ENCODE data around the gene CMYA5.
"Not testable (repeated sequence)": the region's sequence is repeated elsewhere in the genome, so short reads cannot be mapped to it uniquely, and the experiment has no call there.

The CMYA5 gene

DNA sequence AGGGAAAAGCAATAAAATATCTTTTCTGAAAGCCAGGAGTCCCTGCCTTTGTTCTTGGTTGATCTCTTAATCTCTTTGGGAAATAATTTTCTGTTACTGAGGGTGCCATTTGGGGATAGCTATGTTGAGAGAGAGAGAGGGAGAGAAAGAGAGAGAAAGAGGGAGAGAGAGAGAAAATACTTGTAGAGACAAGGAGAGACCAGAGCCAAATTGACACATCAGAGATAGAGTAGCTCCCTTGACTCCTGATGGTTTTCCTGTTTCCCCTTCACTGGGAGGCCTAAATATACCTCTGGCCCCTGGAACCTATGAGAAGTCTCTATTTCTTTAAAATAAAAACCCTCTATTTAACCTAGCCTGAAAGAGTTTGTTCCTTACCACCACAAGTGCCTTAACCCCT lies 14.9 kb downstream of the CMYA5 start:
- DNase-seq: no peak

DNA sequence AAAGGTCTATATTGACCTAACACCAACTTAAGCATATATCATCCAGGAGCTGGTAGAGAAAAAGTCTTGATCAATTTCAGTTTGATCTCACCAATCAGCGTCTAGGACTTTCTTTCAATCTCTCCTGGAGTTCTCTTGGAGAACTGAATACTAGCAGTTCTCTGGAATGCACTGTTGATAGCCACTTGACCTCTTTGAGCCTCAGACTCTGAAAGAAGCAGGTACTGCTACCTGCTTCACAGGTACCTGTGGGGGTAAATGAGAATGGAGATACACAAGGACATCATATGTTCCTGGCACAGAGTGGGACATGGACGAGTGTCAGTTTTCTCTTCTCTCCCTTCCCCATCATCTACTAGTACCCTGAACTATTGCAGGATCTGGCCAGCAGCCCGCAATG lies 16.0 kb downstream of the CMYA5 start:
- no peak for DNase-seq

DNA sequence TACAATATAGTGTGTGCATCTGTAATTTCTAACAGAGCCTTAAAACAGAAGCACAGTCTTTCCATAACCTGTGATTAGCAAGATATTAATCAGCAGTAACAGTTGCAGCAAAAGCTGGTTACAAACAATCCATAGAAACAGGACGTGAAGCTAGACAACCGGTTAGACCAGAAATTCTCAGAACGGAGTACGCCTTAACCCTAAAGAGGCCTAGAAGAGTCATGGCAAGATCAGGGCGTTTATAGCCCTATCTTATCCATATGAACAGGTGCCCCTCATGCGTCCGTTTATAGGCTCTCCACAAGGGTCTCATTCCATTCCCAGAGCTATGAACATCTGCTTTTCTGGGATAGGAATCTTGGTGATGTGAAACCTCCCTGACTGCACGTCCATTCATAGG lies 16.7 kb downstream of the CMYA5 start:
- not testable (repeated sequence) for DNase-seq

DNA sequence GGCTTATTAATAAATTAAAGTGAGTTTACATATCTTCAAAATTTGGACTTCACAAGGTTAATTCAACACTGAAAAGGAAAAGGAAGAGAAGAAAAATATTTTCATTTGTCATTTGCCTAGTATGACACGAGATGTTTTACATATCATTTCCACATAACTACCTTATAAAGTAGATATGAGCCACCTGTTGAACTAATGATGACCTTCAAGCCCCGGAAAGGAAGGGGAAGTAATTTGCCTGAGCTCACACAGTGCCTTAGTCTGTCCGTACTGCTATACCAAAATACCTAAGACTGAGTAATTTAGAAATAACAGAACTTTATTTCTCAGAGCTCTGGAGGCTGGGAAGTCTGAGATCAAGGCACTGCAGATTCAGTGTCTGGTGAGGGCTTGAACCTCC lies 17.9 kb downstream of the CMYA5 start:
- no peak for DNase-seq

DNA sequence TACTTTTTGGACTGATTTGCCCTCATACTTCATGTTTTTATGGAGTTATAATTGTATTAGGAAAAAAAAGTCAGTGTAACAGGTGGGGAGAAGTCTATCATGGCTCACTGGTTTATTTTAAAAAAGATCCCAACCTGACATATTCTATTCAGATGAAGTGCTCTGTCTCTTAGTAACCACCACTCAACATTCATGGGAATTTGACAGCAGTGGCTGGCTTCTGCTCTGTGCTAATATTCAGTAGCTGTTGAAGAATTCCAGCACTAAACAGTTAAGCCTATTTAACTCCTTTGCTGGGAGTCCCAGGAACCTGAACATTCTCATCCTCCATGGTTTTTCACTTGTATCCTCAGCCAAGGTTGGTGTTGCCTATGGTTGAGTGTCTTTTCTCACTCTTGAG lies 23.1 kb downstream of the CMYA5 start:
- no peak for DNase-seq

DNA sequence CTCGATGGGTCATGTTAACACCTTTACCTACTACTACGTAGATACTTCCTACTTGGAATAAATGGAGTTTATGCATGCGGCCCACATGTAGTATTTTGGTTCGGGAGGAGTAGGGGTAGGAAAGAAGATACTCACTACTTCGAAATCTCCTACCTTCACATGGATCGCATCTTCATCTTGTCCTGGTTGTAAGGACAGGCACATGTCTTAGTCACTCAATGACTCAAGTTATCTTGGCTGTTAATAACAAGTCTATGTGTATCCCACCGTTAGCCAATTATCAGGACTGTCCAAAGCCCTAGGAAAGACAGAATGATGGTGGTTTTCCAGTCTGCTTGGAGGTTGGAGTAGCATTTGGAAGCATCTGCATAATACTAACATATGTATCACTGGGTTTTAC lies 24.1 kb downstream of the CMYA5 start:
- no peak for DNase-seq

DNA sequence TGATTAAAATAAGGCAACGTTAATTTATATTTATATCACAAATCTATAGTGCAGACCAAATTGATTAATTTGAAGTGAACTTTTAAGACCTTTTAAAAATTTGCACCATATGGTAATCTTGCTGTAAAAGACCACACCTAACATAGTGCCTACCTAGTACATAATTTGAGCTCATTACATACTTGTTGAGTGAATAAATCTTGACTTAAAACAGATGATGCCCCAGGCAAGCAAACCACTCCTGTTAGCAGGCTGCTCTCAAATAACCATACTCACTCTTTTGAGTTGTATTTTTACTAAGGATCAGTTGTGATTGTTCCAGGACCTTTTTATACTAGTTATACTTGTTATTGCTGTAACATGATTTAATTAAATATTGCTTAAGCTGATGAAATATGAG lies 27.2 kb downstream of the CMYA5 start:
- no peak for DNase-seq

DNA sequence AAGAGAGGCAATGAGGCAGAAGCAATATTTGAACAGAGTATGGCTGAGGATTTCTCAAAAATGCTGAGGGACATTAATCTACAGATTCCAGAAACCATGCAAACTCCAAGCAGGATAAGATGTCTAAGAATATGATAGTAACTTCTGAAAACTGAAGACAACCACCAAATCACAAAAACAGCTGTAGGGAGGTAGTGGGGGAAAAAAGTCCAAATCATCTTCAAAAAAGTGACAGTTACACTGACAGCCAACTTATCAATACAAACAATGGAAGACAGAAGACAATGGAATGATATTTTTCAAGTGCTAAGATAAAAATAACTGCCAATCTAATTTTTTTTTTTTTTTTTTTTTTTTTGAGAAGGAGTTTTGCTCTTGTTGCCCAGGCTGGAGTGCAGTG lies 30.5 kb downstream of the CMYA5 start:
- no peak for DNase-seq

DNA sequence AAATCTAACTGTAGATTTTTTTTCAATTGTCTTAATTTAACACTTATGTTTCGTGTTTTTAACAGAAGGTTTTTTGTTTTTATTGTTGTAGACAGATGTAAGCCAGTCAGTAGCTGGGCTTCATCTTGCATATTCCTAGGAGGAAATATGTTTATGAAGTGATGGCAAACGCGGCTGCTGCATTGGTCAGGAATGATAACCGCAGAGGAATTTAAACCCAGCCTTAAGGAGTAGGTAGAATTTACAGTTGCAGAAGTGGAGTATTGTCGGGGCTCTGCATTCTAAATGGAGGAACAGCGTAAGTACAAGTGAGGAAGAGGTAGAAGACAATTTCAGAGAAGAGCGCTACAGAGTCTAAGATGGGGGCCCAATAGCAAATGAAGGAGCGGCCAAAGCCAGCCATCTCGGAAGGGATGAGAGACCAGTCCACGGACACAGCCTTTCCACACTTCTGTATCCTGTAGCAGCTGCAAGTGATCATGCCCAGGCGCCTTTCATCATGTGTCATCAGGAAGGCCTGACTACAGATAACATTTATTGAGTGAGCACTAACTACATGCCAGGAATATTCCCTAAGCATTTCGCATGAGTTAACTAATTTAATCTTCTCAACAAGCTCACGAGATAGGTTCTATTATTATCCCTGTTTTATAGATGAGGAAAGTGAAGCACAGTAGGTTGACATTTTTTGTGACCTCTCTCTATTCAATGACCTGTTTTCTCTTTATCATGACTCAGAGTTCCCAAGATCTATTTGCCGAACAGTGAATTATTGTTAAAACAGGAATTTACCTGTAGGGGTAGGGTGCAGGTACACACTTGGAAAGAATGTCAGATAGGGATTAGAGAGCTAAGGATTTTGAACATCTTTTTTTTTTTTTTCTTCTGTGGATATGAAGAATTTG lies 38.1 kb downstream of the CMYA5 start:
- DNase-seq: no peak

DNA sequence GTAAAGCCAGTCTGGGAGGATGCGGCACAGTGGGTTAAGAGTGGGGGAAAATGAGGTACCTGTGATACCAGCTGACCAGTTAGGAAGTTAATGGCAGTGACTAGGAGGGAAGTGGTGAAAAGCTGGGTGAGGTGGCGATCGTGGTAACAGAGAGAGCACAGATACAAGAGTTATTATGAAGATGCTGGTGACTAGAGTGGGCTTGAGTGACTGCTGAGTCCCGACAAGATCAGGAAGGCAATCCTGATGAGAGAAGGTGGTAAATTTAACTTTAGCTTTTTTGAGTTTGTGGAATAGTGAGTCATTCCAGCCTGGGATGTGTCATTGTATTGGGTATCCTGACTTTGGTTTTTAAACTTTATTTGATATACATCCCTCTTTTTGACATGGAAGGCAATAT lies 38.8 kb downstream of the CMYA5 start:
- no peak for DNase-seq

DNA sequence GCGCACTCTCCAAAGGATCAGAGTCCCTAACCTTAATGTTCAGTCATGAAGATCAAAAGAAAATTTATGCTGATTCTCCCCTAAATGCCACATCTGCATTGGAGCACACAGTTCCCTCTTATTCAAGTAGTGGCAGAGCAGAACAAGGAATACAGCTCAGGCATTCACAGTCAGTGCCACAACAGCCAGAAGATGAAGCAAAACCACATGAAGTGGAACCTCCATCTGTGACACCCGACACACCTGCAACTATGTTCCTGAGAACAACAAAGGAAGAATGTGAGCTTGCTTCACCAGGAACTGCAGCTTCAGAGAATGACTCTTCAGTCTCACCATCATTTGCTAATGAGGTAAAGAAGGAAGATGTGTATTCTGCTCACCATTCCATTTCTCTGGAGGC lies 40.0 kb downstream of the CMYA5 start:
- DNase-seq: no peak

DNA sequence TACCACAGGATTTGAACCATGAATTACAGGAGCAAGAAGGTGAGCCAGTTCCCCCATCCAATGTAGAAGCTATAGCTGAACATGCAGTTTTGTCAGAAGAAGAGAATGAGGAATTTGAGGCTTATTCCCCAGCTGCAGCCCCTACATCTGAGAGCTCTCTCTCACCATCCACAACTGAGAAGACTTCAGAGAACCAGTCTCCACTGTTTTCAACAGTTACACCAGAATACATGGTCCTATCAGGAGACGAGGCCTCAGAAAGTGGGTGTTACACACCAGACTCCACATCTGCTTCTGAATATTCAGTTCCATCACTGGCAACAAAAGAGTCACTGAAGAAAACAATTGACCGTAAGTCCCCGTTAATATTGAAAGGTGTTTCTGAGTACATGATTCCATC lies 40.9 kb downstream of the CMYA5 start:
- DNase-seq: no peak

DNA sequence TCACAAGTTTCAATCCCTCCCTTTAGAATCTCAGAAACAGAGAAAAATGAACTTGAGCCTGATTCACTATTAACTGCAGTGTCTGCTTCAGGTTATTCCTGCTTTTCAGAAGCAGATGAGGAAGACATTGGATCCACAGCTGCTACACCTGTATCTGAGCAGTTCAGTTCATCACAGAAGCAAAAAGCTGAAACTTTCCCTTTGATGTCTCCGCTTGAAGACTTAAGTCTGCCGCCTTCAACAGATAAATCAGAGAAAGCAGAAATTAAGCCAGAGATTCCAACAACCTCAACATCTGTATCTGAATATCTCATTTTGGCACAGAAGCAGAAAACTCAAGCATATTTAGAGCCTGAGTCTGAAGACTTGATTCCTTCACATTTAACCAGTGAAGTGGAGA lies 42.1 kb downstream of the CMYA5 start:
- no peak for DNase-seq

DNA sequence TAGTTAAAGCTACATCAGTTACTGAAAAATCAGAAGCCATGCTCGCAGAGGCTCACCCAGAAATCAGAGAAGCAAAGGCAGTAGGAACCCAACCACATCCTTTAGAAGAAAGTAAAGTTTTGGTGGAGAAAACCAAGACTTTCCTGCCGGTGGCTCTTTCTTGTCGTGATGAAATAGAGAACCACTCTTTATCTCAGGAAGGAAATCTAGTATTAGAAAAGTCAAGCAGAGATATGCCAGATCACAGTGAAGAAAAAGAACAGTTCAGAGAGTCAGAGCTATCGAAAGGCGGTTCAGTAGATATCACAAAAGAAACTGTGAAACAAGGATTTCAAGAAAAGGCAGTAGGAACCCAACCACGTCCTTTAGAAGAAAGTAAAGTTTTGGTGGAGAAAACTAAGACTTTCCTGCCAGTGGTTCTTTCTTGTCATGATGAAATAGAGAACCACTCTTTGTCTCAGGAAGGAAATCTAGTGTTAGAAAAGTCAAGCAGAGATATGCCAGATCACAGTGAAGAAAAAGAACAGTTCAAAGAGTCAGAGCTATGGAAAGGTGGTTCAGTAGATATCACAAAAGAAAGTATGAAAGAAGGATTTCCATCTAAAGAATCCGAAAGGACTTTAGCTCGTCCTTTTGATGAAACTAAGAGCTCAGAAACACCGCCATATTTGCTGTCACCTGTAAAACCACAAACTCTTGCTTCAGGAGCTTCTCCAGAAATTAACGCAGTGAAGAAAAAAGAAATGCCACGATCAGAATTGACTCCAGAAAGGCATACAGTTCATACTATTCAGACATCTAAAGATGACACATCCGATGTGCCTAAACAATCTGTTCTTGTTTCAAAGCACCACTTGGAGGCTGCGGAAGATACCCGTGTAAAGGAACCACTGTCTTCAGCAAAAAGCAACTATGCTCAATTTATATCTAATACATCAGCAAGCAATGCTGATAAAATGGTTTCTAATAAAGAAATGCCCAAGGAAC lies 47.2 kb downstream of the CMYA5 start:
- DNase-seq: no peak

DNA sequence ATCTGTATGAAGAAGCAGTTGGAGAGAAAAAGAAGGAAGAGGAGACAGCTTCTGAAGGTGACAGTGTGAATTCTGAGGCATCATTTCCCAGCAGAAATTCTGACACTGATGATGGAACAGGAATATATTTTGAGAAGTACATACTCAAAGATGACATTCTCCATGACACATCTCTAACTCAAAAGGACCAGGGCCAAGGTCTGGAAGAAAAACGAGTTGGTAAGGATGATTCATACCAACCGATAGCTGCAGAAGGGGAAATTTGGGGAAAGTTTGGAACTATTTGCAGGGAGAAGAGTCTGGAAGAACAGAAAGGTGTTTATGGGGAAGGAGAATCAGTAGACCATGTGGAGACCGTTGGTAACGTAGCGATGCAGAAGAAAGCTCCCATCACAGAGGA lies 48.7 kb downstream of the CMYA5 start:
- DNase-seq: no peak

DNA sequence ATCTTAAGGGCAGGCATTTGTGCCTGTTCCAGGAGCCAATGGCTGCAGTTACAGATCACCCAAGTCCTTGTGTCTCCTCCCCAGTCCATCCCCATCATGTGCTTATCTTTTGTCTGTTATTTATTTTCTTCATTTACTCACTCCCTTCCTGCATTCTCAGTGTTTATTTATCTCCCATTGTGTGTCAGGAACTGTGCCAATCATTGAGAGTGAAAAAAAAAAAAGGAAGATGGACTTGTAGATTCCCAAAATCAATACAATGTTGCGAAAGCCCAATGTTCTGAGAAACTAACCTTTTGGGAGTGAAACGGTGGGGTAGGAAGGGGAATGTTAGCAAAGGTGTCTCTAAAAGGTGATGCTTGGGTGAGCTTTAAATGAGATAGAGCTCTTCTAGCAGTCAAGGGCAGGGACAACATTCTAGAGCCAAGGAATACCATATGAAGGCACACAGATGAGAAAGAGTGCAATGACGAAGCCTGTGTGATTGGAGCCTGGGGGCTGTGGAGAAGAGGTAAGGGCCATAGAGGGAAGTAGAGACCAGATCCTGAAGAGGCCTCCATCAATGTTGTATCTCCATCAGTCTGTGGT lies 53.0 kb downstream of the CMYA5 start:
- DNase-seq: no peak

DNA sequence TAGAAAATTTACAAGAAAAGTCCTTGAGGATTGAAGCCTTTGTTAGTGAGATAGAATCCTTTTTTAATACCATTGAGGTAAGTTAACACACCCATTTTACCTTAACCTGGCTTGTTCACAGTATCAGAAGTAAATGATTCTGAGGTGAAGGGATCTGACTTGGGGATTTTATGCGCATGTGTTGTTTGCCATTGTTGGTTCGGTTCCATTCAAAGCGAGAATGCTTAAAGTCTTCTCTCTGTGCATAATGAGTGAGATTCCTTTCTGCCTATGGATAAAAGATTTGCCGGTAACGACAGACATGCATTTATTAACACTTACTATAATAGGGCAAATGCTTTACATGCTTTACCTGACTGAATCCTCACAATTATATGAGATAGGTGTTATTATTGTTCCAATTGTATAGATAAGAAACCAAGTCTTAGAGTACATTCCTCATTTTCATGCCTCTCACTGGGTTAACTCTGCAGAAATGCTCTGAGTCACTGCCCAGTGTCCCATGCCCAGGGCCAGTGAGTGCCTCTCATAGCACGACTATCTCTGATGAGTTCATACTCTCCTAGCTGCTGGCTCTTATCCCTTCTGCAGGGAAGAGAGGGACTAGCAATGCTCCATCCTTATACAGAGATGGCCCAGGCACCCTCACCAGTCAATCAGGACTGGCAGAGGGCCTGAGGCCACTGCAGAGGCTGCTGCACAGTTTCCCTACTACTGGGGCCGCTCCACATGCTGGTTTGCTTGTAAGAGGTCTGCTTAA lies 54.4 kb downstream of the CMYA5 start:
- peak; percentile 52 for DNase-seq

DNA sequence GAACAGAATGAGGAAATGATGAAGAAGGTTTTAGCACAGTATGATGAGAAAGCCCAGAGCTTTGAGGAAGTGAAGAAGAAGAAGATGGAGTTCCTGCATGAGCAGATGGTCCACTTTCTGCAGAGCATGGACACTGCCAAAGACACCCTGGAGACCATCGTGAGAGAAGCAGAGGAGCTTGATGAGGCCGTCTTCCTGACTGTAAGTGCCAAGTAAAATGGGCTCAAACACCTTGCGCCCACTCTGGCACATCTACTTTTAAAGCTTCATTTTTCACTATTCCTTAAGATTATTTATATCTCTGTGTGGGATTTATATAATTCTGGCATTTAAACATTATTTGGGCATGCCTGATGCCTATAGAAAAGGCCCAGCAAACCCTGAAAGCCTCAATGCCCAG lies 55.6 kb downstream of the CMYA5 start:
- no peak for DNase-seq

DNA sequence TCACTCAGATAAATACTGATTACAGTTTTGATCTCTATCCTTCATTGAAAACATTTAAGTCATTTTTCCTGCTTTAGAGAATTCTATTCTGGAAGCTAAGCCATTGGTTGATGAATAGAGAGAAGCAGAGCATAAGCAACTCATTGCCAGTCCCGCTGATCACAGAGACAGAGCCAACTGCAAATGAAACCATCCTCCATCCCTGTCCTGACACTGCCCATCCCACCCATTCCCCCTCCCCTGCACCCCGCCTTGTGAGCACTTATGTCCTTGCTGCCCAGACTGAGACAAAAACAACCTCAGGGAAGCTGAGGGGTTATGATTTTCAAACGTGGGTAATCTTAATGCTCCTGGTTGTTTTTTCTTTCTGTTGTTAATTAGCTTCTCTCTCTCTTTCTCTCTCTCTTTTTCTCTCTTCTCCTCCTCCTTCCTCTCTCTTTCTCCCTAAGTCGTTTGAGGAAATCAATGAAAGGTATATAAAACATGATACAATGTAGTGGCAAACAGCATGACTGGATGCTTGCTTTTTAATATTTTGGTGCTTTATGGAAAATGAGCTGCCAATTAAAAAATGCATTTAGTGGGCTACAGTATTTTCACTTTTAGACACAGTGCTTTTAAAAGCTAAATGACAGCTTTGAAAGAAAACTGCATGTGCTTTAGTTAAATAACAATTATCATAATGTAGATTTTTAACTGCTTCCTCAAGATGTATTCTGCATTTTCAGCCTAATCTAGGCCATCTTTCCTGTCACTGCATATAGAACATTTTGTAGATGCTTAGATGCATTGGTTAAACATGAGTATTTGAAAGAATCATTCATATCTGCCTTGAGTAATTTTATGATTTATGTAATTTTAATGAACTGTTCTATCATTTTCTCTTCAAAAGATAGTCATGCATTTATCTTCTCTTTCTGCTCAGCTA lies 57.3 kb downstream of the CMYA5 start:
- no peak for DNase-seq

DNA sequence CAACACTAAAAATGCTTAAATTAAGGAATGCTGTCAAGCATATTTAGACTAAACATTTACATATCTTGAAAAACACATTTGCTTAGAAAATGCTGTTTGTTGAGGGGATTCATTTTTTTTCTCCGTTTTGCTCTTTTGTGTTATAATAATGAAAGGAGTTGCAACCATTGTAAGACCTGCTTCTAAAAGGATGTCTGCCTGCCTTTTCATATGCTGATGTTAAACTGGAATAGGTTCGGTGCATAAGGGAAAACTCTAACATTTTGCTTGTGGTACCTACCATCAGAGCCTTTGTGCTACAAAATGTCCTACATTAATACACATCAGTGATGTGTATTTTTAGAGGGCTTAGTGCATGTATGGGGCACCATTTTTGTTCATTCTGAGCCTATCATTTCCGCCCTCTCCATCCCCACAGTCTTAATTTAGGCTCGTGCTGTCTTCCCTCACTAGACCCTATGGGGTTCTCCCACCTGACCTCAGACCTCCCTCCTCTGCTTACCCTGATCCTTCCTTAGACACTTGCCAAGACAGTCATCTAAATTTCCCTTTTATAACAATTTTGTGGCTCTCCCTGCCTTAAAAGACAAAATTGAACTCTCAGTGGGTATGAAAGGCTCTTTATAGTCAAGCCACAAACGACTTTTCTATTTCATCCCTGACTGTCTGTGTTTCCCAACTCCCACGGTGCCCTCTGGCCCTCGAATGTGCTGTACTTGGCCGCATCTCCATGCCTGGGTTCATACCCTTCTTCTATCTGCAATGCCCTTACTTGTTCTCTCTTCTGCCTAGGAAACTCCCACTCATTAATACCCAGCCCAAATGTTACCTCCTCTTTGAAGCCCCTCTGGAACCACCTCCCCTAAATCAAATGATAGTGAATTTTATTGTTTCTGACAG lies 61.2 kb downstream of the CMYA5 start:
- DNase-seq: no peak

DNA sequence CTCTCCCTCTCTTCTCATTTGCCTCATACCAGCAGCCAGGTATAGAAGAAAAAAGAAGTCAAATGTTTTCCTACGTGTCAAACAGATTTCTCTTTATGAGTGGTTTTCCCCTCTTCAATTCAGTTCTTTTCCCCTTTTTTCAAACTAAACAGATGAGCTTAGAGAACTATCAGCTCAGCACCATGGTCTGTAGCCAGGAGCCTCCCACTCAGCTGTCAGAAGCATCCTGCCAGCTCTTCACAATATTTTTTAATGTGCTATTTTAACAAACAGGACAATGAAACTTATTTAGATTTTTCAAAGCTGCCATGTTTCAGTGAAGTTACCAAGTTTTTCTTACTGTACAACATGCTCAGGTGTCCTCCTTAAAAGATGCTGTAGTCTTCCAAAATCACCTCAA lies 63.5 kb downstream of the CMYA5 start:
- DNase-seq: no peak
